Stimulated activated CD4-positive, alpha-beta T cell treated with anti-CD3 and anti-CD28 coated beads, TNF-alpha, amount 100 ng/mL, for 24 hours (primary cell): ENCODE data around the gene SLC38A5.
"Not testable (repeated sequence)": the region's sequence is repeated elsewhere in the genome, so short reads cannot be mapped to it uniquely, and the experiment has no call there.

Source experiments
- DNase-seq, 3 experiments: peaks; one replicate each; pipeline ENCODE4 v3.0.0-alpha.2; 2020; ENCODE audit warnings: low read depth in 3 of 3

Gene SLC38A5

DNA sequence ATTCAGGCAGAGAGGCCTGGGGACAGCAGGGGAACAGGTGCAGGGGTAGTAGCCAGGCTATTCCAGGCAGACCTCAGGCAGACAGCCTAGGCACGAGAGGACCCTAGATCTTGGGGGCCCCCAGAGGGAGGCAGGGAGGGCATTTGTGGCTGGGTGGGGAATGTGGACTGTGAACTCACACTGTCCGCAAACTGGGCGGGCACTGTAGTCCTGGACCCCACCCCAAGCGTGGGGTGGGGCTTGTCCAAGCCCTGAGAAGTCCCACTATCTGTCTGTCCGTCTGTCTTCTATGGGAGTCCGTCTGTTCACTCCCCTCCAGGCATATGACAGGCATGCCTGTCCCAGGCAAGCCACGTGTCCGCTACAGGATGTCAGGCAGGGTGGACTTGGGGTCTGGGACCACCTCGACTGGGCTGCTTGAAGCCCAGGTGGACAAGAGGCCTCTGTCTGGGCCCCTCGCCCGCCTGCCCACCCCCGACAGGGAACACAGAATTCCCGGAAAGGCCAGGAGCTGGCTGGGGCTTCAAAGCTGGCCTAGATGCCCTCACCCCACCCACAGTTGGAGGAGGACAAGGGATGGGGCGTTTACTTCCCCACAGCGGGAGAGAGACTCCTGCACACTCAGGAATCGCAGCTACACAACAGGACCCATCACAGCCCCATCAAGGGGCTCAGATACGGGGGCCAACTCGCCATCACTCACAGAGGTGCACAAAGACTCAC is at the start of gene SLC38A5:
SLC38A5 (minus strand) TSS at position 151 of the 723 bp plus-strand sequence. CDS start 2,336 bp downstream, outside the sequence.
- no peak for DNase-seq

DNA sequence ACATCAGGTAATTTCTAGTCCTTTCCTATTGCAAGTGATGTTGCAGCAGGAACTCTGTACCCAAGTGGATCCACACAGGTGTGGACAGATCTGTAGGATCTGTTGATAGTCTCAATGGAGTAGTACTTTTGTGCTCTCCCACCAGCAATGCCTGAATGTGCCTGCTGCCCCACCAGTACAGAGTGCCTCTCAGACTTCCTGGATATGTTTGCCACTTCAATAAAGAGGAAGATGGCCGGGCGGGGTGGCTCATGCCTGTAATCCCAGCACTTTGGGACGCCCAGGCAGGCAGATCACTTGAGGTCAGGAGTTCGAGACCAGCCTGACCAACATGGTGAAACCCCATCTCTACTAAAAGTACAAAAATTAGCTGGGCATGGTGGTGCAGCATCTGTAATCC is 49.4 kb upstream of the SLC38A5 start:
- DNase-seq: not testable (repeated sequence)

DNA sequence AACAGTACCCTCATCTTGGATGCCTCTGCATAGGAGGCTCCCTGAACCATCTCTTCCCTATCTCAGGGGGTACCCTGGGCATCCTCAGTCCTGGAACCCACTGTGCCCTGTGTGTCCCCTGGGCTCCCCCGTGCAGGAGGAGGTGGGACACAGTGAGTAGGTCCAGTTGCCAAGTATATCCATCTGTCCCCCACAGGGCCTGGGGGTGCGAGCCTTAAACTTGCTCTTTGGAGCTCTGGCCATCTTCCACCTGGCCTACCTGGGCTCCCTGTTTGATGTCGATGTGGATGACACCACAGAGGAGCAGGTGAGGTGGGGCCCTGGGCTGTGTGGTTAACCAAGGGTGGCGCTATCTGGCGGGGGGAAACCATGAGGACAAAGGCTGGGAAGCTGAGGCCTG is 46.9 kb upstream of the SLC38A5 start:
- DNase-seq: no peak

DNA sequence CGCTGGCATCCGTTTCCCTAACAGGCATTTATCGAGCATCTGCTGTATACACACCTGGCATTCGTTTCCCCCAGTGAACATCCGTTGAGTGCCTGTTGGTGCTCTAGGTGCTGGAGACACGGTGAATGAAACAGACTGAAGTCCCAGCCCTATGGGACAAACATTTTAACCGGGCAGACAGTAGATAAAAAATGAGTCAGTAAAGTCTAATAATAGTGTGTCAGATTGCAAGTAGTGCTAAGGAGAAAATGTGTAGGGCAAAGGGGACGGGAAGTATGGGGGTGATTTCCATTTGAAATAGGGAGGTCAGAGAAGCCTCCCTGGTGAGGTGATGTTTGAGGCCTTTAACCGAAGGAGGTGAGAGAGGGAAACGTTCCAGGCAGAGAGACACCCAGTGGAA is 46.2 kb upstream of the SLC38A5 start:
- no peak for DNase-seq

DNA sequence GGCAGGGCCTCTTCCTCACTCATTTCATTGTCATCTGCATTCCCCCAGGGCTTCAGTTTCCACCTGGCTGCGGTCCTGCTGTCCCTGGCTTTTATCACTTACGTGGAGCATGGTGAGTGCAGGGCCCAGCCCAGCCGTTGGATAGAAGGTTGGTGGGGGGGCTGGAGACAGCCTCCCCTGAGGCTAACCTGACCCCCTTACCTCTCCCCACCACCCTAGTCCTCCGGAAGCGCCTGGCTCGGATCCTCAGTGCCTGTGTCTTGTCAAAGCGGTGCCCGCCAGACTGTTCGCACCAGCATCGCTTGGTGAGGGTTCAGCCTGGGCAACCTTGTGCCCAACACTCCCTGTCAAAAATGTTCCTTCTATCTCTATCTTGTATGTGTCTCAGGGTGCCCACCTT is 45.8 kb upstream of the SLC38A5 start:
- no peak for DNase-seq

DNA sequence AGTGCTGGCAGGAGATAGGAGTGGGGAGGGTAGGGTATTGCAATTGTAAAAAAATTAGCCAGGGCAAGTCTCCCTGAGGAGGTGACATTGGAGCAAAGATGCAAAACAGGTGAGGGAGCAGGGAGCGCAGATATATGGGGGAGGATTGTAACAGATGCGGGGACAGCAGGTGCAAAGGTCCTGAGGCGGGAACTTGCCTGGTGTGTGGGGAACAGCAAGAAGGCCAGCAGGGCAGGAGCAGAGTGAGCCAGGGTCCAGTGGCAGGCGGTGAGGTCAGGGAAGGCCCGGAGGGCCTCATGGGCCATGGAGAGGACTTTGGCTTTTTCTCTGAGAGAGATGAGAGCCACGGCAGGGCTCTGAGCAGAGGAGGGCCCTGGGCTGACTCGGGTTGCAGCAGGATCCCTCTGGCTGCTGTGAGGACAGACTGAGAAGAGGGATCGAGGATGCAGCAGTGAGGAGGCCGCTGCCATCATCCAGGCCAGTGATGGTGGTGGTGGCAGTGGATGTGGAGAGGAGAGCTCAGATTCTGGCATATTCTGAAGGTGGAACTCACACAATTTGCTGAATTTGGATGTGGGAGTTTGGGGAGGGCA is 44.9 kb upstream of the SLC38A5 start:
- no peak for DNase-seq

DNA sequence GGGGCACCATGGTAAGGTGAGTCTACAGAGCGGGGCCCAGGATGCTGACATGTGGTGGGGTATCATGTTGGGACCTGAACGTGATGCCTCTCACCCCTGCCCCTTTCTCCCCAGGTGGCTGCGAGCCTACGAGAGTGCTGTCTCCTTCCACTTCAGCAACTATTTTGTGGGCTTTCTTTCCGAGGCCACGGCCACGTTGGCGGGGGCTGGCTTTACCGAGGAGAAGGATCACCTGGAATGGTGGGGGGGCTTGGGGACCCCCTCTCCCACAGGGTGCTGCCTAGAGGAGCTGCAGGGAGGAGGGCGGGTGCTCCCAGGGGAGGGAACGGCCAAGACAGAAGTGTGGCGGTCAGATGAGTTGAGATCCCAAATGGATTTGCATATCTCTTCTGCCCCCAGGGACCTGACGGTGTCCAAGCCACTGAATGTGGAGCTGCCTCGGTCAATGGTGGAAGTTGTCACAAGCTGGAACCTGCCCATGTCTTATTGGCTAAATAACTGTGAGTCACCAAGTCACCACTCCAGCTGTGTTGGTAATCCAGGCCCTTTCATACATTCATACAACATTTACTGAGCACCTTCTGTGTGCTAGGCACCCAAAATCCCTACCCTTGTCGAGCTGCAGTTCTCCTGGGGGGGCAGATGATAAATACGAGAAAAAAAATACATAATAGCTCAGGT is 44.2 kb upstream of the SLC38A5 start:
- no peak for DNase-seq

DNA sequence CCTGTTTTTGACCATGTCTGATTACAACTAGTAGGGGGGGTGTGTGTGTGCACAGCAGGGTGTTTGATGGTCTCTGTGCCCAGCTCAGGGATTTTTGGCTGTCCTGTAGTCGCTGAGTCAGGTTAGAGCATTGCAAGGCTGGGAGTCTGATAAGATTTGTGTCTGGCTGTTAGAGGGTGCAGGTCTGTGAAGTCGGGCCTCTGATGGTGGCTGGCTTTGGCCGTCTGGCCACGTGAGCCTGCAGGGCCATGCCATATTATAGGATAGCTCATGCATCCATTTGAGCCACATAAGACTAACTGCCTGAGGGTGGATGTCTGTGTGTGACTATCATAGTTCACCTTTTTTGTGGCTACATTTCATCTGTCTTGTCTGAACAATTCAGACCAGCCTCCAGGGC is 43.6 kb upstream of the SLC38A5 start:
- DNase-seq: no peak

DNA sequence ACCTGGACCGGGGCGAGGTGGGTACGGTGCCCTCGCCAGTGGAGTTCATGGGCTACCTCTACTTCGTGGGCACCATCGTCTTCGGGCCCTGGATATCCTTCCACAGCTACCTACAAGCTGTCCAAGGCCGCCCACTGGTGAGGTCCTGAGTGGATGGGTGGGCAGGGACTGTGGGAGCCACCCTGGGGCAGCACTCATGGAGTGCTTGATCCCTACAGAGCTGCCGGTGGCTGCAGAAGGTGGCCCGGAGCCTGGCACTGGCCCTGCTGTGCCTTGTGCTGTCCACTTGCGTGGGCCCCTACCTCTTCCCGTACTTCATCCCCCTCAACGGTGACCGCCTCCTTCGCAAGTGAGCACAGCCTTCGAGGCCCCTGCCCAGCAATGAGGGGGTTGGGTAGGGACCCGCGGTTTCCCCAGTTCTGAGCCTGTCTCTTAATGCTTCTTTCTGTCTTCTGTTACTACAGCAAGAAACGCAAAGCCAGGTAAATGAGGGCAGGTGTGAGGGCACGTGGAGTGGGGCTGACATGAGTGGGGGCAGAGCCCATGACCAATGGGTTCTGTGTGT is 42.4 kb upstream of the SLC38A5 start:
- no peak for DNase-seq

DNA sequence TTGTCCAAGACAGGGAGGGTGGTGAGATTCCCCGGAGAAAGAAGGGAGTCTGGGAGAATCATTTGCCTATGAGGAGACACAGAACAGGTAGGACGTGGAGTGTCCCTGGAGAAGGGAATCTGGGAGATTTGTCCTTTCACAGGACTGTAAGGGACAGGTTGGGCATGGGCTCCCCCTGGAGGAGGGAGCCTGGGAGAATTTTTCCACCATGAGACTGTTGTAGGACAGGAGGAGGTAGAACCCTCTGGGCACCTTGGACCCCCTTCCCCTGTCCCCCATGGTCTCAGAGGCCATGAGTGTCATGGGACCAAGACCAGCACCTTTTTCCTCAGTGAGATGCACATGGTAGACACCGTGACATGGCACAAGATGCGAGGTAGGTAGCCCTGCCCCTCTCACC is 41.5 kb upstream of the SLC38A5 start:
- DNase-seq: no peak

DNA sequence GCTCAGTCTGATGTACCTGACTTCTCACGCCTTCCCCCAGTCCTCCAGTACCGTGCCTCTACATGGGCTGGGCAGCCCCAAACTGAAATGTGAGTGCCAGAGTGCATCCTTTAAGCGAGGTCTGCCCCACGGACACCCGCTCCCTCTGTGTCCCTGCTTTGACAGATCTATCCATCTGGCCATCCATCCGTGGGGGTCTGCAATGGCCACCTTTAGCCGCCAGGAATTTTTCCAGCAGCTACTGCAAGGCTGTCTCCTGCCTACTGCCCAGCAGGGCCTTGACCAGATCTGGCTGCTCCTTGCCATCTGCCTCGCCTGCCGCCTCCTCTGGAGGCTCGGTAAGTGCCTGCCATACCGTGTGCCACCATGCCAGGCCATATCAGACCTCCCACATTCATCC is 39.6 kb upstream of the SLC38A5 start:
- DNase-seq: no peak

DNA sequence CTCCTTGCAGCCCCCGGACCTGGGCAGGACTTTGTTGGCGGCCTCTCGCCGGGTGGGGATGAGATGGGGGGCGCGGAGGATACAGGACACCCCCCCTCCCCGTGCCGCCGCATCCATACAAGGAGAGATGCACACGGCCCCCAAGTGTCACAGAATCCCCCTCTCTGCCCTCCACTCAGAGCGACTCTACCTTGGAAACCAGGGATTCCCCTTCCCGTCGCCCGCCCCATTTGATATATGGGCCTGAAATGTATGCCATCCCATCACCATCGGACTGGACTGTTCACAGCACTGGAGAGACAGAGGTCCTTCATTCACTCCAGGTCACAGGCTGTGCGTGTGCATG is 39.2 kb upstream of the SLC38A5 start:
- DNase-seq: no peak

DNA sequence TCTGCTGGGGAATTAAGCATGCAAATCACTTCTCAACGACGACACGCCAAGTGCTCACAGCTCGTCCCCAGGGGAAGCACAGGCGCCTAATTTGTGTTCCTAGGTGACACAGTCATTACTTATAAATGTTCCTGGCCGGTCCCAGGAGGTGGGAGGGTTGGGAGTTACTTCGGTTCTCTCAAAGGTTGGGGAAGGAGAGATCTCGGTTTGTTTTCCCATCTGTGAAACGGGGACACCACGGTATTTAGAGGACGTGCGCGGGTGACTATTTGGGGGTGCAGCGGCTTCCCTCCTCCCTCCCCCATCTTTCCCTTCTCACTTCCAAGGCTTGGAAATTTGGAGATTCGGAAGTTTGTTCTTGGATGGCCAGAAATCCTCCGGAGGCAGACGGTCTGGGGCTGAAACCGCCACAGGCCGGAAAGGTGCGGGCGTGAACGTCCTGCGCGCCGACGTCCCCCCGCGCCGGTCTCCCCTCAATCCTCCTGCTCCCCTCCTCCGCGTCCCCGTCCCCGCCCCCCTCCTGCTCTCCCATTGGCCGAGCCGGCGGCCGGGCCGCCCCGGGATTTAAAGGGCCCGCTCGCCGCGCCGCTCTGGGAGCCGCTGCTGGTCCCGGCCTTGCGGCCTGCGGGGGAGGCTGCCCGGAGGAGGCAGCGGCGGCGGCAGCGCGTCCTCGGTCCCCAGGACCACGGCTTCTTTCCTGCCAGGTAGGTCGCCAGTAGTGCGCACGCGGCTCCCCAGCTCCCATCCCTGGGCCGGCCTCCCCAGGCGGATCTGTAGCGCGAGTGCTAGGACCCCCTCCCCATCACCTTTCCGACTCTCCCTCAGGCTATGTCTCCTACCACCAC is 38.6 kb upstream of the SLC38A5 start, which contains the start of gene PORCN:
PORCN (plus strand) TSS at position 593 of the 845 bp plus-strand sequence. CDS start 829 bp downstream, outside the sequence.
- DNase-seq: peak; percentile 60 to 81 (median 61)

DNA sequence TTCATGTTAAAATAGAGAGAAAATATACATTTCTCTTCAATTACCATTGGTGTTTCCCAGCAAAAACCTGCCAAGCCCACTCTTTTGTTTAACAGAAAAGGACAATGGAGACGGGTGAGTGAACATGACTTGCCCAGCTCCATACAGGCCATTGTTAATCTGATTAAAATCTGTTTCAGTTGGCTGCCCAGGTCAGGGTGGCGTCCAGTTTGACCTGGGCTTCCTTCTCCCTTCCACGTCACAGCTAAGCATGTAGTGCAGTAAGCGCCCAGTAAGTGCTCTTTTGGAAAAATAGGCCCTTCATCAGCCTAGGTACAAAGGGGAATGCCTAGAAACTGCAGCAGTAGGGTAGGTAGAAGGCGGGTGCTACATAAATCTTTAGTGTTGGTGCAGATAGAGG is 37.2 kb upstream of the SLC38A5 start:
- DNase-seq: no peak

DNA sequence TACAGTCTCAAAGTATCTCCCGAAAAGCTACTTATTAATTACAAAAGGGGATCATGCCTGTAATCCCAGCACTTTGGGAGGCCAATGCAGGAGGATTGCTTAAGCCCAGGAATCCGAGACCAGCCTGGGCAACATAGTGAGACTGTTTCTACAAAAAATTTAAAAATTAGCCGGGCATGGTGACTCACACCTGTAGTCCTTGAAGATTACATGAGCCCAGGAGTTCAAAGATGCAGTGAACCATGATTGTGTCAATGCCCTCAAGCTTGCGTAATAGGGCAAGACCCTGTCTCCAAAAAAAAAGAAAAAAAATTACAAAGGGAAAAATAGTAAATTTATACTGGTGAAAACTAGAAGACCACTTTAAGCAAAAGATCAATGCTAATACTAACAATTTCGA is 35.4 kb upstream of the SLC38A5 start:
- no peak for DNase-seq

DNA sequence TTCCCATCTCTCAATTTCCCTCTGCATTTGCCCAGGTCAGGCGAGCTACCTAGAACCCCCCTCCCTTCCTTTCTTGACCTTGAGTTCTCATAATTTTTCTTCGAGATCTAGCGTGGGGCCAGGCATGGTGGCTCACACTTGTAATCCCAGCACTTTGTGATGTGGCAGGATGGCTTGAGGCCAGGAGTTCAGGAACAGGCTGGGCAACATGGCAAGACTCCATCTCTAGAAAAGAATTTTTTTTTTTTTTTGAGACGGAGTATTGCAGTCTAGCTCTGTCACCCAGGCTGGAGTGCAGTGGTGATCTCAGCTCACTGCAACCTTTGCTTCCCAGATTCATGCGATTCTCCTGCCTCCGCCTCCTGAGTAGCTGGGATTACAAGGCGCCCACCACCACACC is 34.2 kb upstream of the SLC38A5 start:
- no peak for DNase-seq

DNA sequence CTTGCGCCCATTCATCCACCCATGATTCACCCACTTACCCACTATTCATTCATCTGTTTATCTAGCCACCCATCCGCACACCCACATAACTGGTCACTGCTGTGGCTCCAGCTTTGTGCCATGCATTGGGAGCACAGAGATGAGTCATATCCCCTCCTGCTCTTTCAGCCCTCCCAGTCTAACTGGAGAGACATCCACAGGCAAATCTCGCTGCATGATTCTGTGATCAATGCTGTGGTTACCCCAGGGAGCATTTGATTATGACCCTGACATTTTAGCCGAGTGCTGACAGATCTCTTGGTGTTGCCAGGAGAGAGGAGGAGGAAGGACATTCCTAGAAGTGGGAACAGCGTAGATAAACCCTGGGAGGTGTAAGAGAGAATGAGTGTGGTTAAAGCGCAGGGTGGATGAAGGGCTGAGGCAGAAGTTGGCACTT is 28.3 kb upstream of the SLC38A5 start:
- no peak for DNase-seq

DNA sequence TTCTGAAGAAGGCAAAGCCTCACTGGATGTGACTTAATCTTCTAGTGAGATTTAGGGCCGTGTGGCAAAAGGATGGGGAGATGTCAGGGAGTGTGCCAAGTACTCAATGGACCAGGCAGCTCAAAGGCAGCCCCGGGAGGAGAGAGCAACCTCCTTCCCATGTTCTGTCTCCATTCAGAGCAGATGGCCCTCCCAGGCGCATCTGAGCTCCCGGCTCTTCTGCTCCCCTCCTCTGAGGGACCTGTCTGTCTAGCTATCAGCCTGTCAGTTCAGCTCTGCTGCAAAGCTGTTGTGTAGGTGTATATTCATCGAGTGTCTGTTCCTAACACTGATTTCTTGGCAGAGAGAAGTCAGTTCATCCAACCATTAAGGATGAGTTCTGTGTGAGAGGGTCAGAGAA is 27.8 kb upstream of the SLC38A5 start:
- no peak for DNase-seq

DNA sequence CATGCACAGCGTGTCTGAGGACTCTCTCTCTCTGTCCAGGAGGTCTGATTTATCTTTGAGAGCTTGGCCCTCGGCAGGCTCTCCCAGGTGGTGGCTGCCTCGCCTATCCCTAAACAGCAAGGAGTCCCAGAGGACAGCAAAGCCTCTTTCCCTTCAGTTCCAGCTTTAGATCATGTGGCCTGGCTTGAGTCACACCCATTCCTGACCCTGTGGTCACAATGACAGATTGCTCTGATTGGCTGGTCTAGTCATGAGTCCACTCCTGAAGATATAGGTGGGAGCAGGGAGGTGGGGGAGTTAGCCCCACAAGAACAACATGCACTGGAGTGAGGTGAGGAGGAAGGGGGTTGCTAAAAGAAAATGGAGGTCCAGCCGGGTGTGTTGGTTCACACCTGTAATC is 26.6 kb upstream of the SLC38A5 start:
- DNase-seq: no peak

DNA sequence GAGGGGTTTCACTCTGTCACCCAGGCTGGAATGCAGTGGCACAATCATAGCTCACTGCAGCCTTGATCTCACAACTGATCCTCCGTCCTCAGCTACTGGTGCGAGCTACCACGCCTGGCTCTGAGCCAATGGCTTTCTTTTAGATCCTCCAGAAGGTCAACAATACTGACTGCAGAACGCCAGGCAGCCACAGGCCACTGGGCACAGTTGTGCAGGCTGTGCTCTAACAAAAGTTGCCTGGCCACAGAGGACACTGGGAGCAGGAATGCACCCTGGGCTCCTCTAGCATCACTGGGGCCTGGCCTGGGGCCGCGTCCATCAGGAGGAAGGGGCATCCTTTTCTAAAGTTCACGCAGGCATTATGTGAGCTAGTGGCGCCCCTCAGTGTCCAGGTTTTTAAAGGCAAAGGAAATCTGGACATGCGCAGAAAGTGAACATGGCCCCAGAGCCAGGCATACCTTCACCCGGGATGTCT is 23.9 kb upstream of the SLC38A5 start:
- DNase-seq: no peak

DNA sequence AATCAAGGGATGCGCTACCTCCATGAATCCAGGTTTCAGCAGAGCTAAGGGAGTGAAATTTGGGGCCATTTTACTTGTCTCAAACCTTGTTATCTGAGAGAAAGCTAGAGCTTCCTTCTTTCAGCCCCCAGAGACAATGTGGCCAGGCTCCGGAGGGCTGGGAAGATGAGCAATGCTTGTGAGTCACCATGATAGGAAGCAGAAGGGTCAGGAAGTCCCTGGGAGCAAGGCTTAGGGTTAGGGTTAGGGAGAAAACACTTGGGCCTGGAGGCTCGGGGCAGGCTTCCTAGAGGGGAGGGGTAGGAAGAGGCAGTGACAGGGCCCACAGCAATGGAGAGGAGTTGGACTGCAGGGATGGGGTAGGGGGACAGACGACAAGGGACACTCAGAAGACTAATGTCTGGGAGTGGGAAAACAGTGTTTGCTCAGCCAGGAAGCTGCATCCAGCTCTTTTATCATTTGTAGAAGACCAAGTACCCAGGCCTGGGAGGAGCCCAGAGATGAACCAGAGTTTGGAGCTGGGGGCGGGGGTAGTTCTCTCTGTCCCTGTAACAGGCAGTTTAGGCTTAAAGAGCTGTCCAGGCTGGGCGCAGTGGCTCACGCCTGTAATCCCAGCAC is 22.3 kb upstream of the SLC38A5 start:
- DNase-seq: no peak
